ENCODE data around the gene ACADL.

The ACADL gene

DNA sequence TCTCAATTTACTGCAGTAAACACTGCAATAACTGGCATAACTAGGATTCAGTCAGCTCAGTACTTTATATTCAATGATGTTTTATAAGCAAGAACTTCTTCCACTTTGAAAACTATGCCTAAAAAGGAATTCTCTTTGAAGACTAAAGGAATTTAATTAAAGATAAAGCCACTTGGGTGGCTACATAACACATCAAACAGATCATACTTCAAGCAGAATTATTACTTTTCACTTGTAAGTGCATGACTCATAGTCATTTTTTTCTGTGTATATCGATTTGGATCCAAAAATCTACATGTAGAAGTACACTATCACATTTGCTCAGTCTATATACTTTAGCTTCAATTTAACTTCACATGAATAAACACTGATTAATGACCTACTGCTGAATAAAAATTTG, 58.0 kb downstream of the ACADL start:
- DNase-seq: no peak

DNA sequence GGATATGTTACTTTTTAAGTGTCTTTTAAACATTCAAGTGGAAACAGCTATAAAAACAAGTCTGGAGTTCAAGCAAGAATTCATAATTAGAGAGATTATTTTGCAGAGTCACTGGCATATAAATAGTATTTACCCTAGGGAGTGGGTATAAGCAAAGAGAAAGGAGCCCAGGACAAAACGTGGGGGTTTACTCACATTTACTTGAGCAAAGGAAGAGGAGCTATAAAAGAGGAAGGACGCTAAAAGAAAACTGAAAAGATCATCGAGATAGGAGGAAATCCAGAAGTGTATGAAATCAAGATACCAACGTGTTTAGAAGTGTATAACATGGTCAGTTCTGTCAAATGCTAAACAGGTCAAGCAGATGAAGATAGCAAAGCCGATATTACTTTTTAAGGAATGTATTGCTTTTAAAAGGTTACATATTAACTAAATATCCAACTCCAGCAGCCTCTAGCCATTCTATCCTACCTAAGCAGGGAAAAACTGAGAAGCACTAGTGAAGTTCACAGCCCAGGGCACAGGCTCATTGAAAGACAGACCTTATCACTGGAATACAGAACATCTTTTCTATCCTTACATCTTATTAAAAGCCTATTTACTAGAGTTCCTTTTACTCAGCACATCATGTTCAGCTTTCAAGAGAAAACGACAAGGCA, 62.7 kb downstream of the ACADL start:
- DNase-seq: no peak

DNA sequence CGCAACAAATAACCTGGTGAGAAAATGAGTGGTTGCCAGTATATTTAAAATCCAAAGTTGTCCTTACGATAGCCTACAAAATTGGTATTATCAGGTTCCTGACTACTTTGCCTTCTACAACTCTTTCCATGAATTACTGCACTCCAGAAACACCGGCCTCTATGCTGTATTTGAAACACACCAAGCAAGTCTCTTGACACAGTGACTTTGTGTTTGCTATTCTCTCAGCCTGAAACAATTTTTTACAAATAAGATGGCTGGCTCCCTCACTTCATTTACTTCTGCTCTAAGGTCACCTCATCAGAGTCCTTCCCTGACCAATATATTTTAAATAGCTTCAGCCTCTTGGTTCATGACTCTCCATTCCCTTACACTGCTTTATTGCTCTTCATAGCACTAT, 66.2 kb downstream of the ACADL start:
- DNase-seq: no peak

DNA sequence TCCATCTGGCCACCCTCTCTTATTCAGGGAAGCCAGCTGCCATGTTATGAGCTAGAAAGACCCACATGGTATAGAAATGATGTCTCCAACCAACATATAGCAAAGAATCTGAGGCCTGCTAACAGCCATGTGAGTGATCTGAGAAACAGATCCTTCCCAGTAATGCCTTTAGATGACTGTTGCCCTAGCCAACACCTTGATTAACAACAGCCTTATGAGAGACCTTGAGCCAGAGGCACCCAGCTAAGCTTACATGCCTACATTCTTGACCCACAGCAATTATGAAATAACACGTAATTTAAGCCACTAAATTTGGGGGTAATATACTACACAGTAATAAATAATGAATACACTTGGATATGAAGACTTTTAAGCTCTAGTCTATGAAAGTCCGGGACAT, 67.0 kb downstream of the ACADL start:
- no peak for DNase-seq

DNA sequence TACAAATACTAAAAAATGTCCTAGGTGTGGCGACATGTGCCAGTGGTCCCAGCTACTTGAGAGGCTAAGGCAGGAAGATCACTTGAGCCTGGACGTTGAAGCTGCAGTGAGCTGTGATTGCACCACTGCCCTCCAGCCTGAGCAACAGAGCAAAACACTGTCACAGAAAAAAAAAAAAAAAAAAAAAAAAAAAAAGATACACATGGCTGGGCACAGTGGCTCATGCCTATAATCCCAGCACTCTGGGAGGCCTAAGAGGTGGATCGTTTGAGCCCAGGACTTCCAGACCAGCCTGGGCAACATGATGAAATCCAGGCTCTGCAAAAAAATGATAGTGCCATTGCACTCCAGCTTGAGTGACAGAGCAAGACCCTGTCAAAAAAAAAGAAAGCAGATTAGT, 67.7 kb downstream of the ACADL start:
- DNase-seq: no peak

DNA sequence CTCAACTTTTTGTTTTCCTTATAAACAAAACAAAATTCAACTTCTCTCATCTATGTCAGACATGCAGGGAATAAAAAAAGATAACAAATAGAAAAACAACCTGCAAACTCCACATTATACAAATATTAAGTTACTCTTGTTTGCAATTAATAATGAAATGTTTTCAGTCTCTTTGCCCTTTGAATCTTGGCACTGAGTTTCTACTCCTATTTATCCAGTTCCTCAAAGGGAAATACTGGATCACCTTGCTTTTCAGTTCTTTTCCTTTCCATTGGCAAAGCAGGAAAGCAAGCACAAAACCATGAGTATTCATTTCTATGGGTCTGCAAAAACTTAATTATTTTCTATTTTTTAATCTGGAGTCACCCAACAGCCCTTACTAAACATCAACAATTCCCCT, 77.6 kb downstream of the ACADL start:
- no peak for DNase-seq
